GM19463 (cell line): ENCODE measurements around the gene CLPTM1L.
"Not testable (repeated sequence)": the region's sequence is repeated elsewhere in the genome, so short reads cannot be mapped to it uniquely, and the experiment has no call there.

Source experiments
- ATAC-seq: cut with Tn5 transposase; IDR thresholded peaks from one replicate; pipeline ENCODE4 v1.9.1; 2021; ENCODE audit warnings: mild to moderate bottlenecking, moderate library complexity; ENCODE audit not compliant: unreplicated experiment

Gene CLPTM1L

GRCh38 chr5:1329111-1329579, 15.8 kb downstream of the CLPTM1L start:
- no peak for ATAC-seq

GRCh38 chr5:1328237-1329110, 16.4 kb downstream of the CLPTM1L start:
- ATAC-seq, result not testable (repeated sequence)

- not testable (repeated sequence) for ATAC-seq
These were observed 17.8 kb downstream of the CLPTM1L start for GRCh38 chr5:1326901-1327756.

GRCh38 chr5:1326532-1326875, 18.4 kb downstream of the CLPTM1L start:
- ATAC-seq, result not testable (repeated sequence)

GRCh38 chr5:1325870-1326531, 18.9 kb downstream of the CLPTM1L start:
- ATAC-seq, result no peak

GRCh38 chr5:1325191-1325741, 19.6 kb downstream of the CLPTM1L start:
- no peak for ATAC-seq

- no peak for ATAC-seq
These were observed 20.1 kb downstream of the CLPTM1L start for GRCh38 chr5:1324719-1325190.

- no peak for ATAC-seq
These were observed 20.6 kb downstream of the CLPTM1L start for GRCh38 chr5:1324301-1324700.

- no peak for ATAC-seq
These were observed 21.1 kb downstream of the CLPTM1L start for GRCh38 chr5:1323803-1324173.

GRCh38 chr5:1322955-1323802, 21.7 kb downstream of the CLPTM1L start:
- ATAC-seq, result no peak

GRCh38 chr5:1322036-1322900, 22.6 kb downstream of the CLPTM1L start:
- no peak for ATAC-seq

GRCh38 chr5:1321576-1321975, 23.3 kb downstream of the CLPTM1L start:
- ATAC-seq, result no peak

GRCh38 chr5:1320436-1321344, 24.2 kb downstream of the CLPTM1L start:
- ATAC-seq, result no peak

GRCh38 chr5:1319436-1320256, 25.3 kb downstream of the CLPTM1L start:
- no peak for ATAC-seq

- no peak for ATAC-seq
These were observed 26.1 kb downstream of the CLPTM1L start for GRCh38 chr5:1318659-1319251.

- ATAC-seq, result no peak
These were observed 26.9 kb downstream of the CLPTM1L start for GRCh38 chr5:1317921-1318565.
